IMR-90 (cell line): ENCODE results near the gene AZIN2.

ENCODE experiments used
- POLR2A ChIP-seq: IDR thresholded peaks from 2 replicates; pipeline ENCODE4 v1.6.1; 2012; ENCODE audit warnings: mild to moderate bottlenecking, low read depth, low read length
- TF ChIP-seq, protein P1 (sequence below): conservative IDR thresholded peaks from 2 replicates; pipeline ENCODE4 v1.5.1; 2012; ENCODE audit warnings: mild to moderate bottlenecking, low read depth, low read length, improper control_type of control experiment

DNA sequence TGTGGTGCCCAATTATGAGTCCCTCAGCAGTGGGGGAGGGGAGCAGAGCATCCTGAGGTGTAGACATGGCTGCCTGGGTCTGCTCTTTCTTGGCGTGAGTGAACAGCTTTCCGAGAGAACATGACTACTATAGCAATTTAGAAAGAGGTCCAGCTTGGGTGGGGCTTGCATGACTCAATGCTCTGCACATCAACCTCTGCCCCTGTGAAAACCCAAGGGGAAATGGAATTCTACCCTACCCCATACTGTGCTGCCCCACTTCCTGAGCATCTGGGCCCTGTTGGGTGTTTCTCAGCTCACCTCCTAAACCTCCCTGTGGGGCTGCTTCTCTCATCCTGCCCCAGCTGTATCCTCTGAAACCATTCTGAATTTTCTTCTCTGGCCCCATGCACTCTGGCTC is 8.2 kb upstream of the AZIN2 start:
- TF ChIP-seq, protein P1, sequence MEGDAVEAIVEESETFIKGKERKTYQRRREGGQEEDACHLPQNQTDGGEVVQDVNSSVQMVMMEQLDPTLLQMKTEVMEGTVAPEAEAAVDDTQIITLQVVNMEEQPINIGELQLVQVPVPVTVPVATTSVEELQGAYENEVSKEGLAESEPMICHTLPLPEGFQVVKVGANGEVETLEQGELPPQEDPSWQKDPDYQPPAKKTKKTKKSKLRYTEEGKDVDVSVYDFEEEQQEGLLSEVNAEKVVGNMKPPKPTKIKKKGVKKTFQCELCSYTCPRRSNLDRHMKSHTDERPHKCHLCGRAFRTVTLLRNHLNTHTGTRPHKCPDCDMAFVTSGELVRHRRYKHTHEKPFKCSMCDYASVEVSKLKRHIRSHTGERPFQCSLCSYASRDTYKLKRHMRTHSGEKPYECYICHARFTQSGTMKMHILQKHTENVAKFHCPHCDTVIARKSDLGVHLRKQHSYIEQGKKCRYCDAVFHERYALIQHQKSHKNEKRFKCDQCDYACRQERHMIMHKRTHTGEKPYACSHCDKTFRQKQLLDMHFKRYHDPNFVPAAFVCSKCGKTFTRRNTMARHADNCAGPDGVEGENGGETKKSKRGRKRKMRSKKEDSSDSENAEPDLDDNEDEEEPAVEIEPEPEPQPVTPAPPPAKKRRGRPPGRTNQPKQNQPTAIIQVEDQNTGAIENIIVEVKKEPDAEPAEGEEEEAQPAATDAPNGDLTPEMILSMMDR: no peak
- no peak for TF ChIP-seq POLR2A
